Tibial artery (tissue), 4 donors: Measurements from ENCODE around the gene TTC12.

Source experiments
- DNase-seq, 2 donors: peaks; one replicate each; pipeline ENCODE4 v3.0.0-alpha.2; 2019
- H3K27ac ChIP-seq, 2 donors: fragments of 200-600 bp; sonication (generic) in 1 of 2; 1 replicate in 1 of 2; 2 replicates in 1 of 2; pipeline ENCODE4 v1.5.1; 2018 to 2019; ENCODE audit warnings: mild to moderate bottlenecking in 1 of 2
- H3K27me3 ChIP-seq, 2 donors: fragments of 200-600 bp; sonication (generic) in 1 of 2; one replicate each; pipeline versions ENCODE4 v1.5.1 to v1.6.0; 2016 to 2019
- H3K36me3 ChIP-seq, 3 donors: fragments of 200-600 bp; sonication (generic) in 2 of 3; one replicate each; pipeline ENCODE4 v1.5.1; 2016 to 2019; ENCODE audit warnings: mild to moderate bottlenecking in 2 of 3
- H3K4me1 ChIP-seq, 4 donors: fragments of 200-600 bp; sonication (generic) in 2 of 4; 1 replicate in 3 of 4; 2 replicates in 1 of 4; pipeline ENCODE4 v1.5.1; 2016 to 2019
- H3K4me3 ChIP-seq, 2 donors: fragments of 200-600 bp; sonication (generic) in 1 of 2; 1 replicate in 1 of 2; 2 replicates in 1 of 2; pipeline ENCODE4 v1.5.1; 2018 to 2019; ENCODE audit warnings: mild to moderate bottlenecking in 2 of 2
- H3K9me3 ChIP-seq, 3 donors: fragments of 200-600 bp; sonication (generic) in 1 of 3; one replicate each; pipeline ENCODE4 v1.5.1; 2016 to 2019
- CTCF ChIP-seq, 2 experiments: fragments of 200-600 bp in 1 of 2; fragments of 450-650 bp in 1 of 2; IDR thresholded peaks; one replicate each; pipeline ENCODE4 v1.5.1; 2017 to 2019; ENCODE audit warnings: antibody characterized with exemption in 2 of 2, mild to moderate bottlenecking in 1 of 2, moderate library complexity in 1 of 2
- intact Hi-C: fragments of 100-400 bp; cut with DNase I; formaldehyde crosslinking; loops from one replicate; pipeline ENCODE4 v1.15.0; 2023; ENCODE audit warnings: low total_unique reads

The TTC12 gene

GRCh38 chr11:113397821-113398220 is 83.4 kb downstream of the TTC12 start:
- Histone ChIP-seq H3K27ac (no peak overlapping the region), H3K9me3 (no peaks in the 10 kb centered on the region), H3K4me3 (no peak overlapping the region), H3K36me3 (peaks cover 0 to 9% (median 0%) of the 10 kb centered on the region in 3 donors), H3K27me3 (no peaks in the 10 kb centered on the region), H3K4me1 (peaks cover 0 to 7% (median 0%) of the 10 kb centered on the region in 4 donors)
- no peak for TF ChIP-seq CTCF (IDR thresholded peaks at IDR 0.05)
- DNase-seq = peak in 1 of 2 donors; percentile 43
- intact Hi-C loops = no loop called here

GRCh38 chr11:113398669-113399430 is 84.5 kb downstream of the TTC12 start:
- DNase-seq = peak in 1 of 2 donors; percentile 55
- Histone ChIP-seq H3K4me3 (no peak overlapping the region), H3K4me1 (peaks cover 0 to 7% (median 0%) of the 10 kb centered on the region in 4 donors), H3K36me3 (peaks cover 0 to 9% (median 0%) of the 10 kb centered on the region in 3 donors), H3K27ac (no peak overlapping the region), H3K27me3 (no peaks in the 10 kb centered on the region), H3K9me3 (no peaks in the 10 kb centered on the region)
- TF ChIP-seq CTCF (IDR thresholded peaks at IDR 0.05) = no peak
- intact Hi-C loops = no loop called here

- TF ChIP-seq CTCF (IDR thresholded peaks at IDR 0.05) = no peak
- intact Hi-C loops = no loop called here
- peak in 1 of 2 donors; percentile 34 for DNase-seq
These were observed 86.3 kb downstream of the TTC12 start for GRCh38 chr11:113400631-113401230.

GRCh38 chr11:113401718-113402117 is 87.3 kb downstream of the TTC12 start:
- H3K27ac ChIP-seq = no peak overlapping the region
- intact Hi-C loops = no loop called here
- TF ChIP-seq CTCF (IDR thresholded peaks at IDR 0.05) = no peak
- no peaks in the 10 kb centered on the region for H3K9me3 ChIP-seq
- H3K4me3 ChIP-seq = no peak overlapping the region
- H3K36me3 ChIP-seq = peaks cover 0 to 9% (median 0%) of the 10 kb centered on the region in 3 donors
- peak; percentile 37 to 70 for DNase-seq
- peaks cover 0 to 7% (median 0%) of the 10 kb centered on the region in 4 donors for H3K4me1 ChIP-seq
- H3K27me3 ChIP-seq = no peaks in the 10 kb centered on the region

More at GRCh38 chr11:113400631-113401230, 86.3 kb downstream of the TTC12 start:
- H3K36me3 ChIP-seq = peaks cover 0 to 9% (median 0%) of the 10 kb centered on the region in 3 donors
- H3K27ac ChIP-seq = no peak overlapping the region
- no peak overlapping the region for H3K4me3 ChIP-seq
- no peaks in the 10 kb centered on the region for H3K9me3 ChIP-seq
- peaks cover 0 to 7% (median 0%) of the 10 kb centered on the region in 4 donors for H3K4me1 ChIP-seq
- no peaks in the 10 kb centered on the region for H3K27me3 ChIP-seq

- no peak for DNase-seq
- no peaks in the 10 kb centered on the region for H3K27me3 ChIP-seq
- H3K4me3 ChIP-seq = no peak overlapping the region
- H3K27ac ChIP-seq = no peak overlapping the region
- no peak for TF ChIP-seq CTCF (IDR thresholded peaks at IDR 0.05)
- H3K36me3 ChIP-seq = no peaks in the 10 kb centered on the region
- H3K9me3 ChIP-seq = no peaks in the 10 kb centered on the region
- peaks cover 0 to 7% (median 0%) of the 10 kb centered on the region in 4 donors for H3K4me1 ChIP-seq
- intact Hi-C loops = no loop called here
These were observed 90.6 kb downstream of the TTC12 start for GRCh38 chr11:113404859-113405430.
